Measurements from ENCODE around the gene PHKG2.

DNA sequence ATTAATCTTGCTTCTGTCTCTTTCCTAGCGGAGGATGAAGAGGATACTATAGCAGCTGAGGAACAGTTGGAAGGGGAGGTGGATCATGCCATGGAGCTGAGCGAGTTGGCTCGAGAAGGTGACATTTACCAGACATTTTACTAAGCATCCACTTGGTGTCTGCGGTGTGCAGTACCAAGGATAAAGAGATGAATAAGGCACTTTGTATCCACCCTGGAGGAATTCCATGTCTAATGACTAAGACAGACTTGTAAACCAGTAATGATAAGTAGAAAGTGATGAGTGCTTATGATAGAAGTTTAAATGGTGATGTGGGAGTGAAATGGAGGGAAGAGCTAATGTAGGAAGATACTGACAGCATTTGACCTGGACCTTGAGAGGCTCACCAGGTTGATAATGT lies 37.3 kb upstream of the PHKG2 start:
- TF ChIP-seq, protein P1, sequence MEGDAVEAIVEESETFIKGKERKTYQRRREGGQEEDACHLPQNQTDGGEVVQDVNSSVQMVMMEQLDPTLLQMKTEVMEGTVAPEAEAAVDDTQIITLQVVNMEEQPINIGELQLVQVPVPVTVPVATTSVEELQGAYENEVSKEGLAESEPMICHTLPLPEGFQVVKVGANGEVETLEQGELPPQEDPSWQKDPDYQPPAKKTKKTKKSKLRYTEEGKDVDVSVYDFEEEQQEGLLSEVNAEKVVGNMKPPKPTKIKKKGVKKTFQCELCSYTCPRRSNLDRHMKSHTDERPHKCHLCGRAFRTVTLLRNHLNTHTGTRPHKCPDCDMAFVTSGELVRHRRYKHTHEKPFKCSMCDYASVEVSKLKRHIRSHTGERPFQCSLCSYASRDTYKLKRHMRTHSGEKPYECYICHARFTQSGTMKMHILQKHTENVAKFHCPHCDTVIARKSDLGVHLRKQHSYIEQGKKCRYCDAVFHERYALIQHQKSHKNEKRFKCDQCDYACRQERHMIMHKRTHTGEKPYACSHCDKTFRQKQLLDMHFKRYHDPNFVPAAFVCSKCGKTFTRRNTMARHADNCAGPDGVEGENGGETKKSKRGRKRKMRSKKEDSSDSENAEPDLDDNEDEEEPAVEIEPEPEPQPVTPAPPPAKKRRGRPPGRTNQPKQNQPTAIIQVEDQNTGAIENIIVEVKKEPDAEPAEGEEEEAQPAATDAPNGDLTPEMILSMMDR (IDR thresholded peaks at IDR 0.05) = no peak
- no peak for TF ChIP-seq POLR2A (IDR thresholded peaks at IDR 0.05)

Data from uterus (tissue), 2 donors.